ENCODE results near the gene SETBP1.

- no peak for TF ChIP-seq SP2 (tag by site-specific recombination; IDR thresholded peaks at IDR 0.05)
- no peak for TF ChIP-seq CTCF (tag by site-specific recombination; IDR thresholded peaks at IDR 0.05)
- TF ChIP-seq, protein P1, sequence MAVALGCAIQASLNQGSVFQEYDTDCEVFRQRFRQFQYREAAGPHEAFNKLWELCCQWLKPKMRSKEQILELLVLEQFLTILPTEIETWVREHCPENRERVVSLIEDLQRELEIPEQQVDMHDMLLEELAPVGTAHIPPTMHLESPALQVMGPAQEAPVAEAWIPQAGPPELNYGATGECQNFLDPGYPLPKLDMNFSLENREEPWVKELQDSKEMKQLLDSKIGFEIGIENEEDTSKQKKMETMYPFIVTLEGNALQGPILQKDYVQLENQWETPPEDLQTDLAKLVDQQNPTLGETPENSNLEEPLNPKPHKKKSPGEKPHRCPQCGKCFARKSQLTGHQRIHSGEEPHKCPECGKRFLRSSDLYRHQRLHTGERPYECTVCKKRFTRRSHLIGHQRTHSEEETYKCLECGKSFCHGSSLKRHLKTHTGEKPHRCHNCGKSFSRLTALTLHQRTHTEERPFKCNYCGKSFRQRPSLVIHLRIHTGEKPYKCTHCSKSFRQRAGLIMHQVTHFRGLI (tag by site-specific recombination; IDR thresholded peaks at IDR 0.05): no peak
- TF ChIP-seq, protein P2, sequence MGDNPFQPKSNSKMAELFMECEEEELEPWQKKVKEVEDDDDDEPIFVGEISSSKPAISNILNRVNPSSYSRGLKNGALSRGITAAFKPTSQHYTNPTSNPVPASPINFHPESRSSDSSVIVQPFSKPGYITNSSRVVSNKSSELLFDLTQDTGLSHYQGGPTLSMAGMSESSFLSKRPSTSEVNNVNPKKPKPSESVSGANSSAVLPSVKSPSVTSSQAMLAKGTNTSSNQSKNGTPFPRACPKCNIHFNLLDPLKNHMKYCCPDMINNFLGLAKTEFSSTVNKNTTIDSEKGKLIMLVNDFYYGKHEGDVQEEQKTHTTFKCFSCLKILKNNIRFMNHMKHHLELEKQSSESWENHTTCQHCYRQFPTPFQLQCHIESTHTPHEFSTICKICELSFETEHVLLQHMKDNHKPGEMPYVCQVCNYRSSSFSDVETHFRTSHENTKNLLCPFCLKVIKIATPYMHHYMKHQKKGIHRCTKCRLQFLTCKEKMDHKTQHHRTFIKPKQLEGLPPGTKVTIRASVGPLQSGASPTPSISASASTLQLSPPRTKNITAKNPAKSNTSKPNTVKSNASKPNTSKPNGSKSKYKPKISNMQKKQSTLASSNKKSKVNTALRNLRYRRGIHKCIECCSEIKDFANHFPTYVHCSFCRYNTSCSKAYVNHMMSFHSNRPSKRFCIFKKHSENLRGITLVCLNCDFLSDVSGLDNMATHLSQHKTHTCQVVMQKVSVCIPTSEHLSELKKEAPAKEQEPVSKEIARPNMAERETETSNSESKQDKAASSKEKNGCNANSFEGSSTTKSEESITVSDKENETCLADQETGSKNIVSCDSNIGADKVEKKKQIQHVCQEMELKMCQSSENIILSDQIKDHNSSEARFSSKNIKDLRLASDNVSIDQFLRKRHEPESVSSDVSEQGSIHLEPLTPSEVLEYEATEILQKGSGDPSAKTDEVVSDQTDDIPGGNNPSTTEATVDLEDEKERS (tag by site-specific recombination; IDR thresholded peaks at IDR 0.05): no peak
- TF ChIP-seq ZNF433 (tag by site-specific recombination; IDR thresholded peaks at IDR 0.05; ENCODE audit: low read depth): no peak
Measured at GRCh38 chr18:44869533-44869932, 188.8 kb downstream of the SETBP1 start.
